Peyer's patch (tissue), 4 donors: ENCODE measurements around the gene PRF1. TPM values are rescaled to one million over a fixed set of nuclear protein-coding genes. Genes with fewer than 3 reads are reported as not detected.
A peak's percentile ranks its signal among the peaks of the same experiment; 100 is the strongest.

Experiments
- DNase-seq, 3 donors: peaks; one replicate each; pipeline ENCODE4 v3.0.0-alpha.2; 2017 to 2019
- H3K27ac ChIP-seq, 4 donors: fragments of 200-600 bp; sonication (generic); one replicate each; pipeline ENCODE4 v1.5.1; 2016 to 2019
- H3K27me3 ChIP-seq, 2 donors: fragments of 200-600 bp; sonication (generic); one replicate each; pipeline ENCODE4 v1.5.1; 2019
- H3K36me3 ChIP-seq, 3 donors: fragments of 200-600 bp; sonication (generic); one replicate each; pipeline ENCODE4 v1.5.1; 2016 to 2019
- H3K4me1 ChIP-seq, 4 donors: fragments of 200-600 bp; sonication (generic); one replicate each; pipeline ENCODE4 v1.5.1; 2016 to 2019
- H3K4me3 ChIP-seq, 4 donors: fragments of 200-600 bp; sonication (generic); 1 replicate in 3 of 4; 2 replicates in 1 of 4; pipeline ENCODE4 v1.5.1; 2016 to 2019; ENCODE audit warnings: mild to moderate bottlenecking in 1 of 4
- H3K9me3 ChIP-seq, 4 donors: fragments of 200-600 bp; sonication (generic); one replicate each; pipeline ENCODE4 v1.5.1; 2016 to 2019; ENCODE audit warnings: mild to moderate bottlenecking in 1 of 4
- POLR2A ChIP-seq, 2 donors: fragments of 450-650 bp; IDR thresholded peaks; one replicate each; pipeline ENCODE4 v1.5.1; 2017; ENCODE audit warnings: antibody characterized with exemption in 2 of 2, mild to moderate bottlenecking in 2 of 2, moderate library complexity in 2 of 2
- total RNA-seq, 4 donors: library from RNA; depleted of rRNA; stranded (reverse); fragments of >200 nt; gene quantifications; one replicate each; pipeline ENCODE4 v1.1.0, GENCODE V29; 2016
- TF ChIP-seq, protein P1 (sequence below), 6 experiments: fragments of 450-650 bp in 4 of 6; fragments of 200-600 bp in 2 of 6; sonication (generic) in 1 of 6; IDR thresholded peaks; one replicate each; pipeline ENCODE4 v1.5.1; 2017 to 2019; ENCODE audit warnings: antibody characterized with exemption in 6 of 6, mild to moderate bottlenecking in 3 of 6, moderate library complexity in 1 of 6

Gene PRF1
- total RNA-seq, 4 donors from 2014 or later: 4.6 to 12.4 (median 6.3) TPM

GRCh38 chr10:70551466-70551865 lies 51.1 kb downstream of the PRF1 start:
- no peak for DNase-seq
- Histone ChIP-seq H3K27me3 (no peaks in the 10 kb centered on the region), H3K4me1 (peaks cover 0 to 8% (median 0%) of the 10 kb centered on the region in 4 donors), H3K36me3 (no peaks in the 10 kb centered on the region), H3K4me3 (no peak overlapping the region), H3K9me3 (no peaks in the 10 kb centered on the region), H3K27ac (peak overlapping the region in 1 of 4 donors; percentile 44)
- TF ChIP-seq, protein P1, sequence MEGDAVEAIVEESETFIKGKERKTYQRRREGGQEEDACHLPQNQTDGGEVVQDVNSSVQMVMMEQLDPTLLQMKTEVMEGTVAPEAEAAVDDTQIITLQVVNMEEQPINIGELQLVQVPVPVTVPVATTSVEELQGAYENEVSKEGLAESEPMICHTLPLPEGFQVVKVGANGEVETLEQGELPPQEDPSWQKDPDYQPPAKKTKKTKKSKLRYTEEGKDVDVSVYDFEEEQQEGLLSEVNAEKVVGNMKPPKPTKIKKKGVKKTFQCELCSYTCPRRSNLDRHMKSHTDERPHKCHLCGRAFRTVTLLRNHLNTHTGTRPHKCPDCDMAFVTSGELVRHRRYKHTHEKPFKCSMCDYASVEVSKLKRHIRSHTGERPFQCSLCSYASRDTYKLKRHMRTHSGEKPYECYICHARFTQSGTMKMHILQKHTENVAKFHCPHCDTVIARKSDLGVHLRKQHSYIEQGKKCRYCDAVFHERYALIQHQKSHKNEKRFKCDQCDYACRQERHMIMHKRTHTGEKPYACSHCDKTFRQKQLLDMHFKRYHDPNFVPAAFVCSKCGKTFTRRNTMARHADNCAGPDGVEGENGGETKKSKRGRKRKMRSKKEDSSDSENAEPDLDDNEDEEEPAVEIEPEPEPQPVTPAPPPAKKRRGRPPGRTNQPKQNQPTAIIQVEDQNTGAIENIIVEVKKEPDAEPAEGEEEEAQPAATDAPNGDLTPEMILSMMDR (IDR thresholded peaks at IDR 0.05): no peak
- TF ChIP-seq POLR2A (IDR thresholded peaks at IDR 0.05): no peak

- no peak overlapping the region for H3K27ac ChIP-seq
- H3K27me3 ChIP-seq: no peaks in the 10 kb centered on the region
- TF ChIP-seq POLR2A (IDR thresholded peaks at IDR 0.05): no peak
- TF ChIP-seq, protein P1 (IDR thresholded peaks at IDR 0.05): no peak
- H3K4me1 ChIP-seq: peaks cover 0 to 8% (median 0%) of the 10 kb centered on the region in 4 donors
- no peaks in the 10 kb centered on the region for H3K9me3 ChIP-seq
- DNase-seq: no peak
- H3K36me3 ChIP-seq: no peaks in the 10 kb centered on the region
- H3K4me3 ChIP-seq: no peak overlapping the region
Measured at GRCh38 chr10:70550459-70550858, 52.1 kb downstream of the PRF1 start.

DNA sequence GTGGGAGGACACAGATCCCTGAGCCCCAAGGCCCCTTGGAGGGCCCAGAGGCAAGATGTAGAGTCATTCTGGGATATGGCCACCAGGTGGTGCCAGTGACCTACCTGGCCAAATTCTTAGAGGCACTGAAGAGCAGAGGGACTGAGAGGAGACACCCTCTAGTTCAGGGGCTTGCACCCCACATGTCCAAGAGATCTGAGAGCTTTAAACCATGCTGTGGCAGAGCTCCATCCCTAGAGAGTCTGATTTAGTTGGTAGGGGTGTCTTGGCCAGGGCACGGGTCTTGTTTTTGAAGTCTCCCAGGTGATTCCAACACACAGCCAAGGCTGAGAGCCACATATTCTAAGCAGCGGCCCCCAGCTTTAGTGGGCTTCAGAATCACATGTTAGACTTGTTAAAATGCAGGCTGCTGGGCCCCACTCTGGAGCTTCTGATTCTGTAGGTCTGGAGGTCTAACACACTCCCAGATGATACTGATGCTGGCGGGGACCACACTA lies 52.5 kb downstream of the PRF1 start:
- DNase-seq: peak; percentile 65 to 89 (median 72)
- Histone ChIP-seq H3K27ac (no peak overlapping the region), H3K9me3 (no peaks in the 10 kb centered on the region), H3K27me3 (no peaks in the 10 kb centered on the region), H3K4me3 (no peak overlapping the region), H3K36me3 (no peaks in the 10 kb centered on the region), H3K4me1 (peaks cover 0 to 8% (median 0%) of the 10 kb centered on the region in 4 donors)
- no peak for TF ChIP-seq POLR2A (IDR thresholded peaks at IDR 0.05)
- TF ChIP-seq, protein P1 (IDR thresholded peaks at IDR 0.05): peak; percentile 81 to 93 (median 86)

DNA sequence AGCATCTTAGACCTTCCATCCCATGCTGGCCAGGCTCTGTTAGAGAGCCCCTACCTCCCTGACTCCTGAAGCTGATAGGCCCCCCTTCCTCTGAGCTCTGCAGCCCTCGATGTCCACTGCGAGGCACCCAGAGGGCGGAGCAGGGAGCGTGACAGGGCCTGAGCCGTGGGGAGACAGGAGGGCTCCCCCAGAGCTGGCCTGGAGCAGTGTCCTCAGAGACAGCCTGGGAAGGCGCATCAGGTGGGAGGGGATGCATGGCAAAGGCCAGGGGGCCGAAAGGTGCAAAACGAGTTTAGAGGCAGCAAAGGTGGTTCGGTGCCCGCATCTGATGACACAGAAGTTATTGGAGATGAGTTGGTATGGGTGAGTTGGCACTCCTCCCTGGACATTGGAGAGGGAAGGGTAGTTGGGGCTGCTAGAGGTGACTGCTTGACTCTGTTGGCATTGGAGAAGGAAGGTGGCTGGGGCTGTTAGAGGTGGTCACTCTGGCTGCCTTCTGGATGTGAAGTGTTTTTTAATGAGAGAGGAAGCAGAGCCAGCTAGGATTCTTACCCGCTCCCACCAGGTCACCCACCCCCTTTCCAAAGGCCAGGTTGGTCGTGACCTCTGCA lies 53.1 kb downstream of the PRF1 start:
- Histone ChIP-seq H3K27me3 (no peaks in the 10 kb centered on the region), H3K4me1 (peaks cover 0 to 8% (median 0%) of the 10 kb centered on the region in 4 donors), H3K36me3 (no peaks in the 10 kb centered on the region), H3K27ac (no peak overlapping the region), H3K9me3 (no peaks in the 10 kb centered on the region), H3K4me3 (no peak overlapping the region)
- TF ChIP-seq, protein P1 (IDR thresholded peaks at IDR 0.05): no peak
- no peak for TF ChIP-seq POLR2A (IDR thresholded peaks at IDR 0.05)
- no peak for DNase-seq

Other genes with a start within 250 kb of the PRF1 start
- gene LRRC20, start 220.1 kb downstream of the PRF1 start, total RNA-seq: 10 to 100 TPM in 1 of 4 donors, 1 to 10 TPM in 3; 1.5 to 19.8 (median 6.5) TPM
- gene EIF4EBP2, start 198.6 kb downstream of the PRF1 start, total RNA-seq: 100 to 1,000 TPM in 1 of 4 donors, 10 to 100 TPM in 3; 64.4 to 129 (median 93.0) TPM
- not detected for gene NODAL, start 161.1 kb downstream of the PRF1 start, total RNA-seq
- 10 to 100 TPM in 1 of 4 donors, 1 to 10 TPM in 3; 1.2 to 15.7 (median 3.6) TPM for gene PALD1, start 124.0 kb downstream of the PRF1 start, total RNA-seq
- 10 to 100 TPM in 1 of 4 donors, 1 to 10 TPM in 3; 2.3 to 10.7 (median 4.2) TPM for gene ADAMTS14, start 69.8 kb upstream of the PRF1 start, total RNA-seq
- not detected for gene TBATA, start 182.6 kb upstream of the PRF1 start, total RNA-seq
- gene SGPL1, start 213.2 kb upstream of the PRF1 start, total RNA-seq: 100 to 1,000 TPM in 1 of 4 donors, 10 to 100 TPM in 3; 31.4 to 101 (median 82.1) TPM